Bronchial epithelial cell (primary cell): ENCODE data around the gene NREP. TPM values are rescaled to one million over a fixed set of nuclear protein-coding genes. Genes with fewer than 3 reads are reported as not detected.

Experiments
- DNase-seq: peaks from one replicate; pipeline ENCODE4 v3.0.0-alpha.2; 2010; ENCODE audit warnings: low read depth
- FAIRE-seq: peaks from 2 replicates; lab custom pipeline; 2011; peaks lifted over from hg19 to GRCh38; lab: Jason Lieb, UNC
- H3K27me3 ChIP-seq: 2 replicates; pipeline ENCODE4 v1.5.1; 2011; ENCODE audit warnings: low read length; ENCODE audit not compliant: control insufficient read depth, insufficient read depth
- H3K36me3 ChIP-seq: 2 replicates; pipeline ENCODE4 v1.5.1; 2011; ENCODE audit warnings: low read length; ENCODE audit not compliant: control insufficient read depth, insufficient read depth
- H3K4me3 ChIP-seq: 2 replicates; pipeline ENCODE4 v1.5.1; 2011; ENCODE audit warnings: mild to moderate bottlenecking, low read depth, low read length, control low read depth
- CTCF ChIP-seq: IDR thresholded peaks from 2 replicates; pipeline ENCODE4 v1.5.1; 2011; ENCODE audit warnings: mild to moderate bottlenecking, moderate library complexity, low read length, control low read depth, inconsistent platforms; ENCODE audit not compliant: insufficient read depth, severe bottlenecking
- total RNA-seq: library from RNA; depleted of rRNA; stranded (reverse); fragments of >200 nt; gene quantifications from 2 replicates; pipeline ENCODE4 v1.2.1, GENCODE V29; 2014

NREP gene
- total RNA-seq, 1 donor from 2014 or later = 5.0 TPM

GRCh38 chr5:111747337-111747736, 9.7 kb downstream of the NREP start:
- H3K27me3 ChIP-seq = no peaks in the 10 kb centered on the region
- peak; percentile 55 for DNase-seq
- FAIRE-seq = no peak
- H3K4me3 ChIP-seq = no peak overlapping the region
- TF ChIP-seq CTCF = no peak
- no peaks in the 10 kb centered on the region for H3K36me3 ChIP-seq

GRCh38 chr5:111746791-111747190, 10.2 kb downstream of the NREP start:
- no peak for TF ChIP-seq CTCF
- no peaks in the 10 kb centered on the region for H3K27me3 ChIP-seq
- FAIRE-seq (no peak), DNase-seq (no peak)
- no peak overlapping the region for H3K4me3 ChIP-seq
- no peaks in the 10 kb centered on the region for H3K36me3 ChIP-seq

GRCh38 chr5:111745075-111745739, 11.8 kb downstream of the NREP start:
- TF ChIP-seq CTCF = no peak
- Histone ChIP-seq H3K27me3 (no peaks in the 10 kb centered on the region), H3K36me3 (no peaks in the 10 kb centered on the region), H3K4me3 (no peak overlapping the region)
- FAIRE-seq (no peak), DNase-seq (no peak)

GRCh38 chr5:111744455-111744854, 12.5 kb downstream of the NREP start:
- TF ChIP-seq CTCF = no peak
- no peaks in the 10 kb centered on the region for H3K27me3 ChIP-seq
- H3K4me3 ChIP-seq = no peak overlapping the region
- FAIRE-seq (no peak), DNase-seq (no peak)
- H3K36me3 ChIP-seq = no peaks in the 10 kb centered on the region

GRCh38 chr5:111743988-111744387, 13.0 kb downstream of the NREP start:
- no peaks in the 10 kb centered on the region for H3K36me3 ChIP-seq
- H3K27me3 ChIP-seq = no peaks in the 10 kb centered on the region
- FAIRE-seq (no peak), DNase-seq (no peak)
- no peak for TF ChIP-seq CTCF
- H3K4me3 ChIP-seq = no peak overlapping the region

GRCh38 chr5:111743512-111743911, 13.5 kb downstream of the NREP start:
- FAIRE-seq (no peak), DNase-seq (no peak)

More at GRCh38 chr5:111743512-111743911, 13.5 kb downstream of the NREP start:
- H3K4me3 ChIP-seq = no peak overlapping the region
- H3K27me3 ChIP-seq = no peaks in the 10 kb centered on the region
- TF ChIP-seq CTCF = no peak
- H3K36me3 ChIP-seq = no peaks in the 10 kb centered on the region
